ENCODE results near the gene ELOF1. TPM values are rescaled to one million over a fixed set of nuclear protein-coding genes. Genes with fewer than 3 reads are reported as not detected.
A peak's percentile ranks its signal among the peaks of the same experiment; 100 is the strongest.

The ELOF1 gene
- polyA plus RNA-seq, 1 donor, result 42.3 TPM

DNA sequence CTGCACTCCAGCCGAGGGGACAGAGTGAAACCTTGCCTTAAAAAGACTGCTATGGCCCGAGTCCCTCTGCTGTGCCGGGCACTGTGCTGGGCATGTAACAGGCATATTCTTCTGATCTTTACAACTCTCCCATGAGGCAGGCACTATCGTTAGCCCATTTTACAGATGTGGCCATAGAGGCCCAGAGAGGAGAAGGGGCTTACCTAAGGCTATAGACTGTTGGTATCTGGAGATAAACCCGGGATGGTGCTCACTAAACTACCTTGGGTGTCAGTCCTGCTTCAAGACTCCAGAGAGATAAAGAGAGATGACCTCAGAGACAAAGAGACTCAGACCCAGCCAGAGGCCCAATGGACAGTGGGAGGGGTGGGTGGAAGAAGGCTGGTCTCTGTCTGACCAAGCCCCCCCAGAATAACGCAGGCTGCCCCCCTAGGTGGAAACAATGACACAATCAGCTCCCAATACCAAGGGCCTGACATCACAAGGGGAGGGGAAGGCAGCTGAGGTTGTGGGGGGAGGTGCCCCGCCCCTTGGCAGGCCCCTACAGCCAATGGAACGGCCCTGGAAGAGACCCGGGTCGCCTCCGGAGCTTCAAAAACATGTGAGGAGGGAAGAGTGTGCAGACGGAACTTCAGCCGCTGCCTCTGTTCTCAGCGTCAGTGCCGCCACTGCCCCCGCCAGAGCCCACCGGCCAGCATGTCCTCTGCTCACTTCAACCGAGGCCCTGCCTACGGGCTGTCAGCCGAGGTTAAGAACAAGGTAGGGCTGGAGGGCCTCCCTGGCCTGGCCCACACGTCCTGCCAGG, 20.6 kb downstream of the ELOF1 start, which contains the start of gene CNN1:
CNN1 (plus strand) TSS at position 620 of the 805 bp plus-strand sequence; CDS start at position 697, 77 bp downstream.
- DNase-seq, result no peak

DNA sequence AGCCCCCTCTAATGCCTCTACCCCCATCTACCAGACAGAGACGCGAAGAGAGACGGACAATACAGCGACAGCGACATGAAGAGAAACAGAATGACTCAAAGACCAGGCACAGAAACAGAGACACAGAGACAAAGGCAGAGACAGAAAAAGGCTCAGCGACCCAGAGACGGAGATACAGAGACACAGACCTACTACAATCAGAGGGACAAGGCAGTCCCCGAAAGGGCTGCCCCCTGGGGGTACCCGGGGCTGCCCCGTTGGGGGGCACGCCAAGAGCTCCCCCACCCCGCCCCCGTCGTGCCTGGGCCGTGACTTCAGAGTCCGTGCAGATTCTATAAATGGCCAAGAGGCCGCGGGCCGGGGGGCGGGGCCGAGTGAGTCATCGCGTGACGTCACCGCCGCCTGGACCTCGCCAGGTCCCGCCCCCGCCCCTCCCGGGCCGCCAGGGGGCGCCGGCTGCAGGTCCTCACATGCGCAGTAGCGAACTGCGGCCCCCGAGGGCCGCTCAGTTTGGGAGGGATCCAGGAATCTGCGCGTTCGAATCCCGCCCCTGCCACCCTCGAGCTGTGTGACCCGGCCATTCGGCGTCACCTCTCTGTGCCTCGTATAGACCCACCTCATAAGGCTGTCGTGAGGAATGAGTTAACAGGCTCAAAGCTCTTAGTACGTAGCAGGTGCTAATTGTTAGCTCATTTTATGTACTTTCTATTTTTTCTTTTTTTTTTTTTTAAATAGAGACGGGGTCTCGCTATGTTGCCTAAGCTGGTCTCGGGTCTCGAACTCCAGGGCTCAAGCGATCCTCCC, 23.0 kb downstream of the ELOF1 start:
- peak; percentile 79 for DNase-seq

GRCh38 chr19:11534948-11535347, 24.1 kb downstream of the ELOF1 start:
- DNase-seq, result no peak

GRCh38 chr19:11534538-11534937, 24.5 kb downstream of the ELOF1 start:
- no peak for DNase-seq

DNA sequence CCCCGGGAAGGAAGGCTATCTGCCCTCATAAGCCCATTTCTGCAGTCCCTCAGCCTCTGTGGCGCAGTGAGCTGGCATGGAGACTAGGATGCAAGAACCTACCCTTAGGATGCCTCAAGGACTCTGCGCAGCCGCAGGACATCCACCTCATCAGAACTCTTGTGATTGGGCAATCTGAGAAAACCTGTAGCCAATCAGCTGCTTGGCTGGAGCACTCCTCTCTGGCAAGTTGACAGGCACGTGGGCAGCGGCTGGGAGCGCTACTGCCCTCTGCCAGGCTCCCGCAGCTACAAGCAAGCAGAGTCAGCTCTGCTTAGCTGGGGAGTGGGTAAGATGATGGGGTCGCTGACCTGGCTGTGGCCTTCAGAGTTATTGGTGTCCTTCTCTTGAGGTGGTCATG, 28.6 kb downstream of the ELOF1 start:
- no peak for DNase-seq

DNA sequence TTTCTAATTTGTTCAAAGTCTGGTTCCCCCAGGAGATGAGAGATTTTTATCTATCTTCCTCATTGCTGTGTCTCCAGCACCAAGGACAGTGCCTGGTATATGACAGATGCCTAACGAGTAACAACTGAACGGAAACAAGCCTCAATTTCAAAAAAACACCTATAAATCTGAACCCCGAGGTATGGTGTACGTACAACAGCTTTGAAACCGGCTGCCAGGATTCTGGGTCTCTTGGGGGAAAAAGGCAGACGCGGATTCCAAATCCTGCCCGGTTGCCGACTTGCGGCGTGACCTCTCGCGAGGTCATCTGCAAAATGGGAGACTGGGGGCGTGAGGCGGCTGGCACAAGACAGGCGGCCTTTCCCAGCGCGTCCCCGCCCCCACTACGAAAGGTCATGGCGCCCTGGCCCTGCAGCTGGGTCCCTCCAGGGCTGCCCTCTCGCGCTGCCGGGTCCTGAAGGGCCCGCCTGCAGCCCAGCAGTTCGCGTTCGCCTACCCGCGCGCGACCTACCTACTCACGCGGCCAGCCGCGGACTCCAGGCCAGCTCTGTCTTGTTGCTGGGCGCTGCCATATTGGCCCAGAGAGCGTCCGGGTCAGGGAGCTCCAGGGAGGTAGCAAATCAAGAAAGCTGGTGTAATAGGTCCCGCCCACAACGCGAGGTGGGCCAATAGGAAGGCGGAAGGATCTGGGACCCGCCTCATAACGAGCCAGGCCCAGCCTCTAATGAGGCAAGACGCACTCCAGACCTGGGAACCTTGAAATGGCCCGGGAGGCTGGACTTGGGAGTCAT, 30.3 kb downstream of the ELOF1 start, which contains the start of gene ECSIT:
ECSIT (minus strand) TSS at position 584 of the 791 bp plus-strand sequence. CDS start 9,964 bp downstream, outside the sequence.
- peak; percentile 98 for DNase-seq

GRCh38 chr19:11519138-11519537, 39.9 kb downstream of the ELOF1 start:
- no peak for DNase-seq

- DNase-seq, result no peak
These were observed 45.1 kb downstream of the ELOF1 start for GRCh38 chr19:11513946-11514345.

- DNase-seq, result no peak
These were observed 48.6 kb downstream of the ELOF1 start for GRCh38 chr19:11510444-11510843.

- DNase-seq, result no peak
These were observed 51.5 kb downstream of the ELOF1 start for GRCh38 chr19:11507370-11508078.

DNA sequence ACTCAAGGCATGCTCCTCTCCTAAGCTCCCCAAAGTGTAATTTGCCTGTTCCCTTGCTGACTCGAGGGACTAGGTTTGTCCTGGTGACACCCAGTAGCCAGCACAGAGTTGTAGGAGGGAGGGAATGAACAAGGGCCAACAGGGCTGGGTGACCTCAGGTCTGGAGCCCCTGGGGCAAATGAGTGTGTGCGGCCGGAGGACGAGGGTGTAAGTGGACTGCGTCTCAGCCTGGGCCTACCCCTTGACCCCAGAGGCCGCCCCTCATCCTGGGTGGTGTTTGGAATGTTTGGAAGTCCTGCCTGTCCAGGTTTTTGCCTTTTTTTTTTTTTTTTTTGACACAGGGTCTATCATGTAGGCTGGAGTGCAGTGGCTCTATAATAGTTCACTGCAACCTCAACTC, 52.1 kb downstream of the ELOF1 start:
- no peak for DNase-seq

DNA sequence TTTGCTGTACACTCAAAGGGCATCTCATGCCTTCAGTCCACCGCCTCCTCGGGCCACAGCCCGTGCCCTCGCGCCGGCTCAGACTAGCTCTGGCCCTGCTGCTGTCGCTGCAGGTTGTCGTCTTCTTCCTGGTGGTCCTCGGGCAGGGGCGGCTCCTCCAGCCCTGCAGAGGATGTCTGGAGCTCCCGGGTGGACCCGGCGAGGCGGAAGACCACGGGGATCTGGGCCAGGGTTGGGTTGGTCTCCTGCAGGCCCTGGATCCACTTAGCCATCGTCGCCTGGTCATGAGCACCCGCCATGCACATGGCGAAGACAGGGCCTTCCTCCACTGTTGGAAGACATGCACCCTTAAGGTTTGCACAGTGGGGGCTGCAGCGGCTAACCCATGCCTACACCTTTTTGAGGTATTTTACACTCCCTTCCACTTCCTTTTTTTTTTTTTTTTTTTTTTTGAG, 52.9 kb downstream of the ELOF1 start:
- DNase-seq, result no peak

DNA sequence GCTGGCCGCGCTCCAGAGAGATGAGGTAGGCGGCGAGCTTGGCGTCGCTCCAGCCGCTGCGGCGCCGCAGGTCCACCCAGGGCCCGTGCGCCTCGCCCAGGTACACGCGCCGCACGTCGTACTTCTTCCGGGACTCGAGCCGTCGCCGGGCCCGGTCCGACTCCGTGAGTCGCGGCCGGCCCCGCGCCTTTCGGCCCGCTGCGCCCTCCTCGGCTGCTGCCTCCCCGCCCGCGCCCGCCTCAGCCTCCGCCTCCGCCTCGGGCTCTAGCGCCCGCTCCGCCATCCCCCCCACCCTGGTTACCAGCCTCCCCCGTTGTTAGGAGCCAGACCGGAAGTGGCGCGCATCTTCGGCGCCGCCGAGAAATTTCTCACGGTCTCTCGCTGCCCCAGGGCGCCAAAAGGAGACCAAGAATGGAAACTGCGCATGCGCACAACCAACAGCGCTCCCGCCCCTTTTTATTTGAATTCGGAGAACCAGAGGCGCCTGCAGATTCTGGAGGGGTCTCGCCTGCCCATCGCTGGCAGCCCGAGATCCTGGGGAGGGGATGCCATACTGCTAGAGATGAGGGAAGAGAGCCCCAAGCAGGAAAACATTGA, 53.4 kb downstream of the ELOF1 start, which contains the start of gene ZNF653:
ZNF653 (minus strand) TSS at position 336 of the 597 bp plus-strand sequence; CDS start at position 283, 53 bp downstream.
- peak; percentile 96 for DNase-seq

DNA sequence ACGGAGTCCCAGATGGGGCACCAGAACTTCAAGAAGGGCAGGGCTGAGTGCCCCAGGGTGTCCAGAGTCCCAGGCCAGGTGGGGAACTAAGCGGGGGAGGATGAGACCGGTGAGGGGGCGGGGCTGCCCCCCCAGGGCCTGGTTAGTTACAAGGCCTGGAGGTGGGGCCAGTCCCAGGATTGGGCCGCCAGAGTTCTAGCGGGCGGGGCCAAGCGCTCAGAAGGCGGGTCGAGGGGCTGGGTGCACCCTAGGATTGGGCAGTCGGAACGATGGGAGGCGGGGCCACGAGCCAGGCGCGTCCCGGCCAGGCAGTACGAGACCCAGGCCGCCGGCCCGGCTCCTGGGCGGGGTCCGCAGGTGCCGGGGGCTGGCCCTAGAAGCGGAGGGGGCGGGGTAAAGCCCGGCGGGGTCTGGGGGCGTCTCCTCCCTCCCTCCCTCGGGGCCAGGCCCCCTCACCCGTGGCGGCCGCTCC, 54.0 kb downstream of the ELOF1 start:
- peak; percentile 93 for DNase-seq

DNA sequence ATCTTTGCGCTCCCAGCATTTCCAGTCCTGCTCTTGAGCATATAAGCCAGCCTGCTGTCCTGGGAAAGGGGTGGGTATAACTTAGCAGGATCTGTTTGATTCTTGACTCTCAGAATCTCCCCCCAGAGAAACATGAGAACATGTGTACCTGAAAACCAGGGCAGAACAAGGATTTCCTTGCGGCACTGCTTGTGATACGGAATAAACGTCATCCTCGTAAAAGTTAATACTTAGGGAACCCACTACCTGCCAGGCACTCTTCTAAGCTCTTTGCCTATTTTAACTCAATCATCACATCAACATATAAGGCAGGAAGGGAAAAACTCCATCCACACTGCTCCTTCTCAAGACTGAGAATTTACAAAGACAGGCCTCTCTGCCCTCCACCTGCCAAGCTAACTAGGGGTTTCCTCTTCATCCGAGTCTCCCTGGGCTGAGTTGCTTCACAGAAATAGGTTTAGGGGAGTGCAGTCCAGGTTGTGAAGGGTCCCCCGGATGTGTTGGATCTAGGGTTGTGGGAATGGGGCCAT, 54.5 kb downstream of the ELOF1 start:
- DNase-seq, result no peak

Other genes starting within 250 kb of the ELOF1 start
- 15.2 TPM for gene RAB3D, start 219.6 kb downstream of the ELOF1 start, polyA plus RNA-seq (ENCODE audit: insufficient read length)
- gene TMEM205, start 213.0 kb downstream of the ELOF1 start, polyA plus RNA-seq (ENCODE audit: insufficient read length), result 121 TPM
- 30.3 TPM for gene CCDC159, start 212.7 kb downstream of the ELOF1 start, polyA plus RNA-seq (ENCODE audit: insufficient read length)
- gene PLPPR2, start 203.8 kb downstream of the ELOF1 start, polyA plus RNA-seq (ENCODE audit: insufficient read length), result 10.5 TPM
- 2.7 TPM for gene SWSAP1, start 184.6 kb downstream of the ELOF1 start, polyA plus RNA-seq (ENCODE audit: insufficient read length)
- gene EPOR, start 174.9 kb downstream of the ELOF1 start, polyA plus RNA-seq (ENCODE audit: insufficient read length), result 21.3 TPM
- gene RGL3, start 139.9 kb downstream of the ELOF1 start, polyA plus RNA-seq (ENCODE audit: insufficient read length), result 99.4 TPM
- 1.4 TPM for gene ODAD3, start 124.1 kb downstream of the ELOF1 start, polyA plus RNA-seq (ENCODE audit: insufficient read length)
- gene PRKCSH, start 123.6 kb downstream of the ELOF1 start, polyA plus RNA-seq (ENCODE audit: insufficient read length), result 321 TPM
- gene ELAVL3, start 78.2 kb downstream of the ELOF1 start, polyA plus RNA-seq (ENCODE audit: insufficient read length), result 0.05 TPM
- 9.6 TPM for gene ZNF653, start 53.4 kb downstream of the ELOF1 start, polyA plus RNA-seq (ENCODE audit: insufficient read length)
- 31.0 TPM for gene ECSIT, start 30.1 kb downstream of the ELOF1 start, polyA plus RNA-seq (ENCODE audit: insufficient read length)
- gene CNN1, start 20.4 kb downstream of the ELOF1 start, polyA plus RNA-seq (ENCODE audit: insufficient read length), result 3.0 TPM
- gene ACP5, start 18.4 kb upstream of the ELOF1 start, polyA plus RNA-seq (ENCODE audit: insufficient read length), result 10.0 TPM
- gene ZNF627, start 38.3 kb upstream of the ELOF1 start, polyA plus RNA-seq (ENCODE audit: insufficient read length), result 43.4 TPM
- gene ZNF823, start 179.7 kb upstream of the ELOF1 start, polyA plus RNA-seq (ENCODE audit: insufficient read length), result 13.4 TPM
- gene ZNF441, start 207.8 kb upstream of the ELOF1 start, polyA plus RNA-seq (ENCODE audit: insufficient read length), result 18.3 TPM
- gene ZNF491, start 239.3 kb upstream of the ELOF1 start, polyA plus RNA-seq (ENCODE audit: insufficient read length), result 7.4 TPM

Data from left kidney (tissue), 2 donors.